HepG2 (cell line): Measurements from ENCODE around the gene ATRN. TPM values are rescaled to one million over a fixed set of nuclear protein-coding genes. Genes with fewer than 3 reads are reported as not detected.

ENCODE experiments used
- GABPB1 ChIP-seq: IDR thresholded peaks from 2 replicates; pipeline ENCODE4 v1.6.1; 2016; ENCODE audit warnings: mild to moderate bottlenecking, missing genetic modification reagents, moderate library complexity, missing compliant biosample characterization
- GLMP ChIP-seq: sonication (generic); formaldehyde crosslinking; IDR thresholded peaks from 2 replicates; pipeline ENCODE4 v1.9.0; 2021; ENCODE audit warnings: missing genetic modification reagents, mild to moderate bottlenecking, borderline replicate concordance
- HMG20B ChIP-seq: conservative IDR thresholded peaks from 2 replicates; pipeline ENCODE4 v1.6.1; 2016; ENCODE audit warnings: missing genetic modification reagents, missing compliant biosample characterization
- HNRNPL ChIP-seq: fragments of 200-400 bp; formaldehyde crosslinking; IDR thresholded peaks from 2 replicates; pipeline ENCODE4 v1.6.1; 2017; ENCODE audit warnings: mild to moderate bottlenecking, low read depth, low read length
- KAT7 ChIP-seq: IDR thresholded peaks from 2 replicates; pipeline ENCODE4 v1.6.1; 2018; ENCODE audit warnings: borderline replicate concordance, missing compliant biosample characterization
- KLF9 ChIP-seq: IDR thresholded peaks from 2 replicates; pipeline ENCODE4 v1.6.1; 2016; ENCODE audit warnings: low read depth
- MED13 ChIP-seq: sonication (generic); formaldehyde crosslinking; IDR thresholded peaks from 2 replicates; pipeline ENCODE4 v1.5.0; 2020; ENCODE audit warnings: missing genetic modification reagents
- NFAT5 ChIP-seq: sonication (generic); formaldehyde crosslinking; IDR thresholded peaks from 2 replicates; pipeline ENCODE4 v1.4.0; 2020; ENCODE audit warnings: missing genetic modification reagents
- RXRA ChIP-seq: sonication (generic); formaldehyde crosslinking; IDR thresholded peaks from 2 replicates; pipeline ENCODE4 v1.5.1; 2020; ENCODE audit warnings: missing genetic modification reagents
- SNAI1 ChIP-seq: sonication (generic); formaldehyde crosslinking; IDR thresholded peaks from 2 replicates; pipeline ENCODE4 v1.5.0; 2020; ENCODE audit warnings: mild to moderate bottlenecking, missing genetic modification reagents, borderline replicate concordance
- ZFY ChIP-seq: sonication (generic); formaldehyde crosslinking; IDR thresholded peaks from 2 replicates; pipeline ENCODE4 v1.4.0; 2020; ENCODE audit warnings: missing genetic modification reagents
- ZNF138 ChIP-seq: sonication (generic); formaldehyde crosslinking; IDR thresholded peaks from 2 replicates; pipeline ENCODE4 v1.5.0; 2020; ENCODE audit warnings: mild to moderate bottlenecking, low read depth, missing genetic modification reagents
- ZNF280B ChIP-seq: sonication (generic); formaldehyde crosslinking; IDR thresholded peaks from 2 replicates; pipeline ENCODE4 v1.5.0; 2020; ENCODE audit warnings: missing genetic modification reagents, mild to moderate bottlenecking, borderline replicate concordance
- ZNF333 ChIP-seq: sonication (generic); formaldehyde crosslinking; IDR thresholded peaks from 2 replicates; pipeline ENCODE4 v1.4.0; 2020; ENCODE audit warnings: mild to moderate bottlenecking, missing genetic modification reagents, borderline replicate concordance
- ZNF337 ChIP-seq: sonication (generic); formaldehyde crosslinking; IDR thresholded peaks from 2 replicates; pipeline ENCODE4 v1.5.1; 2020; ENCODE audit warnings: missing genetic modification reagents, low read depth, mild to moderate bottlenecking, borderline replicate concordance
- ZNF543 ChIP-seq: sonication (generic); formaldehyde crosslinking; IDR thresholded peaks from 2 replicates; pipeline ENCODE4 v1.4.0; 2020; ENCODE audit warnings: mild to moderate bottlenecking, missing genetic modification reagents
- ZNF546 ChIP-seq: sonication (generic); formaldehyde crosslinking; conservative IDR thresholded peaks from 2 replicates; pipeline ENCODE4 v1.8.1; 2023; ENCODE audit warnings: mild to moderate bottlenecking, missing genetic modification reagents
- ZNF879 ChIP-seq: sonication (generic); formaldehyde crosslinking; IDR thresholded peaks from 2 replicates; pipeline ENCODE4 v1.8.1; 2023; ENCODE audit warnings: missing genetic modification reagents
- ZSCAN20 ChIP-seq: sonication (generic); formaldehyde crosslinking; IDR thresholded peaks from 2 replicates; pipeline ENCODE4 v1.4.0; 2020; ENCODE audit warnings: missing genetic modification reagents, mild to moderate bottlenecking, borderline replicate concordance
- polyA plus RNA-seq, 8 experiments: library from polyadenylated mRNA; depleted of rRNA in 3 of 8; stranded (reverse) in 7 of 8; unstranded in 1 of 8; fragments of >200 nt; fragmentation: Illumina TruSeq in 4 of 8; extraction: Trizol in 4 of 8; gene quantifications; 2 replicates each; pipeline versions ENCODE4 v1.2.1 to v1.2.3, GENCODE V29; 2011 to 2016; ENCODE audit warnings: low read depth in 4 of 8, missing spikeins in 1 of 8, mixed read lengths in 1 of 8; ENCODE audit not compliant: insufficient read depth in 1 of 8
- total RNA-seq, 5 experiments: library from RNA; depleted of rRNA; stranded (reverse); fragments of >200 nt; fragmentation: Illumina TruSeq; extraction: Trizol; gene quantifications; 2 replicates each; pipeline ENCODE4 v1.2.3, GENCODE V29; 2016; ENCODE audit warnings: low read depth in 1 of 5
- TF ChIP-seq, protein P1 (sequence below): sonication (generic); formaldehyde crosslinking; IDR thresholded peaks from 2 replicates; pipeline ENCODE4 v1.9.0; 2022; ENCODE audit warnings: low read depth, missing genetic modification reagents

Gene ATRN
- total and polyA plus RNA-seq, 2 of the 13 experiments (the other 11 are each of a cell fraction or from before 2014, with no cell fraction given) = 44.2 to 81.1 TPM

DNA sequence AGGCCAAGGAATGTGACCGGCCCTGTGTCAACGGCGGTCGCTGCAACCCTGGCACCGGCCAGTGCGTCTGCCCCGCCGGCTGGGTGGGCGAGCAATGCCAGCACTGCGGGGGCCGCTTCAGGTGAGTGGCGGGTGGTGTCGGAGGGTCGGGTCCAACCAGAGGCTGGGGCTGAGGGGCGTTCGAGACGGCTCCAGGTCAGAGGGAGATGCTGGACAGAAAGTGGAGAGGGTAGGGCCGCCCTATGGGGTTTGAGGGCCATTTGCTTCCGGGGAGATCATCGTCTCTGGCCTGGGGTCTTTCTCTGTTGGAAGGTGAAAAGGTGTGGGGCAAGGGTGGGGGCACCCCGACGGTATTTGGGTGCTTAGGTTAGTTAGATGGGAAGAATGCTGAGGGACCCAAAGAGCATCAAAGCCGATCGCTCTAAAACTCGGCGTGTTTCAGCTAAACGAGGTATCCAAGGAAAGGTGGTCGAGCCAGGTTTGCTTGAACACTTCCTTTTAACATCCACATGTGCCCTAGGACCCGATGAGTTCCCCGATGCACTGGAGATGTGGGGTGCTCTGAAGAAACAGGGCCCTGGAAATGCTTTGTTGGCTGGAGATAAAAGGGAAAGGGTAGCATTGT lies 691 bp downstream of the ATRN start (continued):
- TF ChIP-seq, protein P1, sequence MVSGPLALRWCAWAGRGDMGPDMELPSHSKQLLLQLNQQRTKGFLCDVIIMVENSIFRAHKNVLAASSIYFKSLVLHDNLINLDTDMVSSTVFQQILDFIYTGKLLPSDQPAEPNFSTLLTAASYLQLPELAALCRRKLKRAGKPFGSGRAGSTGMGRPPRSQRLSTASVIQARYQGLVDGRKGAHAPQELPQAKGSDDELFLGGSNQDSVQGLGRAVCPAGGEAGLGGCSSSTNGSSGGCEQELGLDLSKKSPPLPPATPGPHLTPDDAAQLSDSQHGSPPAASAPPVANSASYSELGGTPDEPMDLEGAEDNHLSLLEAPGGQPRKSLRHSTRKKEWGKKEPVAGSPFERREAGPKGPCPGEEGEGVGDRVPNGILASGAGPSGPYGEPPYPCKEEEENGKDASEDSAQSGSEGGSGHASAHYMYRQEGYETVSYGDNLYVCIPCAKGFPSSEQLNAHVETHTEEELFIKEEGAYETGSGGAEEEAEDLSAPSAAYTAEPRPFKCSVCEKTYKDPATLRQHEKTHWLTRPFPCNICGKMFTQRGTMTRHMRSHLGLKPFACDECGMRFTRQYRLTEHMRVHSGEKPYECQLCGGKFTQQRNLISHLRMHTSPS (CRISPR knock-in tag) = peak; percentile 25; the same call in 1 of the 2 replicates
- no peak for TF ChIP-seq KLF9 (CRISPR knock-in tag)
- TF ChIP-seq MED13 (CRISPR knock-in tag) = peak; percentile 65; the same call in 1 of the 2 replicates
- TF ChIP-seq SNAI1 (CRISPR knock-in tag) = peak; percentile 68; the same call in 1 of the 2 replicates
- no peak for TF ChIP-seq ZNF546 (CRISPR knock-in tag)
- TF ChIP-seq GLMP (CRISPR knock-in tag) = no peak
- no peak for TF ChIP-seq NFAT5
- TF ChIP-seq ZNF879 (CRISPR knock-in tag) = 0 out of 2 replicates have a peak, but pooled peaks have one; percentile 4
- peak; percentile 3; the same call in 1 of the 2 replicates for TF ChIP-seq ZNF138 (CRISPR knock-in tag)
- peak; percentile 11; the same call in 1 of the 2 replicates for TF ChIP-seq RXRA (CRISPR knock-in tag)
- TF ChIP-seq KAT7 (CRISPR knock-in tag) = peak; percentile 9; the same call in 1 of the 2 replicates
- peak; percentile 81; the same call in 1 of the 2 replicates for TF ChIP-seq ZNF280B (CRISPR knock-in tag)
- TF ChIP-seq ZNF333 (CRISPR knock-in tag) = 0 out of 2 replicates have a peak, but pooled peaks have one; percentile 6
- no peak for TF ChIP-seq ZFY (CRISPR knock-in tag)
- peak; percentile 68; the same call in 1 of the 2 replicates for TF ChIP-seq HNRNPL
- TF ChIP-seq GABPB1 = peak; percentile 5; the same call in 1 of the 2 replicates
- TF ChIP-seq ZNF337 = 0 out of 2 replicates have a peak, but pooled peaks have one; percentile 35
- peak; percentile 70; the same call in 1 of the 2 replicates for TF ChIP-seq ZSCAN20
- TF ChIP-seq HMG20B = 0 out of 2 replicates have a peak, but pooled peaks have one; percentile 13
- TF ChIP-seq ZNF543 (CRISPR knock-in tag) = peak; percentile 2; the same call in 1 of the 2 replicates
